GM12878 (cell line): ENCODE data around the gene SLC24A3. TPM values are rescaled to one million over a fixed set of nuclear protein-coding genes. Genes with fewer than 3 reads are reported as not detected.
"Not testable (repeated sequence)": the region's sequence is repeated elsewhere in the genome, so short reads cannot be mapped to it uniquely, and the experiment has no call there.

Experiments
- ATAC-seq: fragments of 200-7000 bp; cut with Tn5 transposase; 3 replicates; pipeline ENCODE4 v1.9.1; 2020; ENCODE audit warnings: mild to moderate bottlenecking, moderate library complexity
- BruUV-seq: library from RNA; stranded (reverse); fragments of 400-500 nt; replicated peaks from 2 replicates; lab custom pipeline; 2021; lab: Mats Ljungman, UMichigan
- CTCF ChIA-PET: fragments of 300-600 bp; sonication (Branson Sonifier 250); formaldehyde crosslinking; extraction: SDS; loops from one replicate; lab custom pipeline; 2021; ENCODE audit warnings: inconsistent platforms; lab: Yijun Ruan, JAX
- POLR2A ChIA-PET: fragments of 350-600 bp; formaldehyde crosslinking; extraction: SDS; loops from one replicate; lab custom pipeline; 2021; ENCODE audit warnings: inconsistent platforms; lab: Charles Lee
- RAD21 ChIA-PET: fragments of 300-600 bp; sonication (Branson Sonifier 250); formaldehyde crosslinking; loops from one replicate; lab custom pipeline; 2023; ENCODE audit warnings: antibody characterized with exemption; ENCODE audit not compliant: unreplicated experiment; lab: Charles Lee
- SMC1A ChIA-PET: fragments of 300-600 bp; sonication (Branson Sonifier 250); formaldehyde crosslinking; loops from one replicate; lab custom pipeline; 2023; ENCODE audit not compliant: unreplicated experiment, uncharacterized antibody; lab: Charles Lee
- DNase-seq: peaks from one replicate; pipeline ENCODE4 v3.0.0-alpha.2; 2011; ENCODE audit warnings: low read depth, low spot score
- FAIRE-seq: peaks from 3 replicates; lab custom pipeline; 2011; peaks lifted over from hg19 to GRCh38; lab: Jason Lieb, UNC
- H2AFZ ChIP-seq: 2 replicates; pipeline ENCODE4 v1.6.0; 2011; ENCODE audit warnings: low read depth, low read length, control low read depth; ENCODE audit not compliant: control insufficient read depth
- H3K27ac ChIP-seq: 2 replicates; pipeline ENCODE4 v1.5.1; 2011; ENCODE audit warnings: control low read depth; ENCODE audit not compliant: control insufficient read depth, insufficient read depth
- H3K27me3 ChIP-seq, 2 experiments: replicated peaks in 1 of 2; 2 replicates each; pipeline versions ENCODE4 v1.6.0 to v1.6.1; 2011; ENCODE audit warnings: low read length in 1 of 2; ENCODE audit not compliant: control insufficient read depth in 2 of 2, insufficient read depth in 2 of 2
- H3K36me3 ChIP-seq, 2 experiments: 2 replicates each; pipeline ENCODE4 v1.5.1; 2011; ENCODE audit warnings: low read length in 1 of 2; ENCODE audit not compliant: control insufficient read depth in 2 of 2, insufficient read depth in 2 of 2
- H3K4me1 ChIP-seq: 2 replicates; pipeline ENCODE4 v1.6.1; 2011; ENCODE audit warnings: mild to moderate bottlenecking, low read length, moderate library complexity, mixed read lengths; ENCODE audit not compliant: control insufficient read depth, insufficient read depth
- H3K4me2 ChIP-seq: 2 replicates; pipeline ENCODE4 v1.6.0; 2011; ENCODE audit warnings: control low read depth; ENCODE audit not compliant: control insufficient read depth, insufficient read depth
- H3K4me3 ChIP-seq: fragments of 200-600 bp; sonication (generic); 2 replicates; pipeline ENCODE4 v1.5.1; 2016
- H3K79me2 ChIP-seq: 2 replicates; pipeline ENCODE4 v1.6.0; 2011; ENCODE audit warnings: low read length; ENCODE audit not compliant: control insufficient read depth, insufficient read depth
- H3K9ac ChIP-seq: 2 replicates; pipeline ENCODE4 v1.8.0; 2011; ENCODE audit warnings: low read length, control low read depth, mixed read lengths; ENCODE audit not compliant: control insufficient read depth, insufficient read depth
- H3K9me3 ChIP-seq: replicated peaks from 3 replicates; pipeline ENCODE4 v1.5.1; 2011; ENCODE audit warnings: mild to moderate bottlenecking, low read length; ENCODE audit not compliant: control insufficient read depth, insufficient read depth
- H4K20me1 ChIP-seq: 2 replicates; pipeline ENCODE4 v1.6.0; 2011; ENCODE audit not compliant: control insufficient read depth, insufficient read depth
- CTCF ChIP-seq, 3 experiments: IDR thresholded peaks in 2 of 3; conservative IDR thresholded peaks in 1 of 3; 2 replicates each; pipeline ENCODE4 v1.5.1; 2011; ENCODE audit warnings: low read depth in 3 of 3, low read length in 3 of 3, mild to moderate bottlenecking in 3 of 3, control low read depth in 2 of 3, moderate library complexity in 2 of 3, inconsistent platforms in 1 of 3, mixed read lengths in 1 of 3; ENCODE audit not compliant: control insufficient read depth in 2 of 3, insufficient read depth in 1 of 3; ENCODE audit errors: extremely low read depth in 1 of 3
- E4F1 ChIP-seq: fragments of 450-650 bp; IDR thresholded peaks from 2 replicates; pipeline ENCODE4 v1.6.1; 2018; ENCODE audit warnings: borderline replicate concordance, mild to moderate bottlenecking; ENCODE audit not compliant: partially characterized antibody
- EP300 ChIP-seq, 2 experiments: fragments of 150-350 bp in 1 of 2; IDR thresholded peaks; 2 replicates each; pipeline ENCODE4 v1.6.1; 2011 to 2012; ENCODE audit warnings: low read depth in 2 of 2, low read length in 2 of 2, borderline replicate concordance in 1 of 2, improper control_type of control experiment in 1 of 2, inconsistent platforms in 1 of 2; ENCODE audit not compliant: control insufficient read depth in 1 of 2
- NR2C2 ChIP-seq: IDR thresholded peaks from 2 replicates; pipeline ENCODE4 v1.6.1; 2011; ENCODE audit warnings: borderline replicate concordance, low read depth; ENCODE audit not compliant: control insufficient read depth, insufficient read length
- NR2F1 ChIP-seq: fragments of 450-650 bp; conservative IDR thresholded peaks from 2 replicates; pipeline ENCODE4 v1.6.1; 2017; ENCODE audit warnings: mild to moderate bottlenecking
- PKNOX1 ChIP-seq: fragments of 450-650 bp; IDR thresholded peaks from 2 replicates; pipeline ENCODE4 v1.6.1; 2016; ENCODE audit warnings: mild to moderate bottlenecking
- ZBTB4 ChIP-seq: fragments of 450-650 bp; formaldehyde crosslinking; IDR thresholded peaks from 2 replicates; pipeline ENCODE4 v1.4.0; 2022; ENCODE audit warnings: mild to moderate bottlenecking, moderate library complexity
- ZNF24 ChIP-seq: fragments of 450-650 bp; IDR thresholded peaks from 2 replicates; pipeline ENCODE4 v1.6.1; 2017; ENCODE audit warnings: antibody characterized with exemption, mild to moderate bottlenecking
- ZZZ3 ChIP-seq: IDR thresholded peaks from 2 replicates; pipeline ENCODE4 v1.6.1; 2011; ENCODE audit warnings: low read depth; ENCODE audit not compliant: control insufficient read depth, insufficient read length
- WGBS: methylation state at CpG from one replicate; pipeline ENCODE4 v1.1.6; 2016; ENCODE audit warnings: low lambda C conversion rate; ENCODE audit not compliant: insufficient replicate concordance, insufficient coverage; ENCODE audit errors: missing lambda C conversion rate; 5-methylcytosine and 5-hydroxymethylcytosine counted together
- in situ Hi-C: fragments of 300-500 bp; cut with MboI; formaldehyde crosslinking; loops from 9 replicates; pipeline ENCODE4 v1.14.3; 2018; ENCODE audit warnings: mixed read lengths
- intact Hi-C: fragments of 100-400 bp; cut with micrococcal nuclease; formaldehyde crosslinking; loops from one replicate; pipeline ENCODE4 v1.14.2; 2022; ENCODE audit not compliant: unreplicated experiment
- polyA plus RNA-seq, 11 experiments: library from polyadenylated mRNA; depleted of rRNA in 4 of 11; unstranded in 6 of 11; stranded (reverse) in 5 of 11; fragments of >200 nt; fragmentation: Nextera tagmentation in 4 of 11; fragmentation: Illumina TruSeq in 1 of 11; extraction: Ambion mirVana in 4 of 11; extraction: Trizol in 1 of 11; gene quantifications; 1 replicate in 1 of 11; 2 replicates in 10 of 11; pipeline versions ENCODE4 v1.2.1 to v1.2.3, GENCODE V29; 2011 to 2016; ENCODE audit warnings: inconsistent platforms in 2 of 11, missing spikeins in 2 of 11, low read depth in 1 of 11
- total RNA-seq, 4 experiments: library from RNA; depleted of rRNA in 3 of 4; stranded (reverse); fragments of >200 nt in 3 of 4; fragmentation: Illumina TruSeq in 1 of 4; extraction: Trizol in 1 of 4; gene quantifications; 2 replicates each; pipeline versions ENCODE4 v1.2.1 to v1.2.3, GENCODE V29; 2013 to 2021

SLC24A3 gene
- total and polyA plus RNA-seq, 10 of the 15 experiments (the other 5 are each of a cell fraction or from before 2014, with no cell fraction given) = 0.04 TPM; not detected in 9

GRCh38 chr20:19677336-19677735 lies 464.9 kb downstream of the SLC24A3 start (continued):
- TF ChIP-seq E4F1 (no peak), EP300 (IDR thresholded peaks at IDR 0.05; ENCODE audit: borderline replicate concordance in 1 of 2, control insufficient read depth in 1 of 2, low read depth in 2 of 2, low read length in 2 of 2) (no peak), NR2C2 (no peak), NR2F1 (no peak), ZNF24 (no peak), ZBTB4 (CRISPR knock-in tag) (no peak), ZZZ3 (no peak), PKNOX1 (no peak), CTCF (IDR thresholded peaks at IDR 0.05 in 2 of 3, conservative IDR thresholded peaks at IDR 0.05 in 1 of 3; ENCODE audit: control insufficient read depth in 2 of 3, extremely low read depth in 1 of 3, insufficient read depth in 1 of 3, low read depth in 3 of 3, low read length in 3 of 3) (no peak)

GRCh38 chr20:19678591-19678990 lies 466.1 kb downstream of the SLC24A3 start:
- not testable (repeated sequence) for FAIRE-seq, ATAC-seq

More at GRCh38 chr20:19678591-19678990, 466.1 kb downstream of the SLC24A3 start:
- RAD21 ChIA-PET, H4K20me1 ChIP-seq, DNase-seq, H3K27ac ChIP-seq, H3K36me3 ChIP-seq, H2AFZ ChIP-seq, intact Hi-C loops, H3K79me2 ChIP-seq, H3K4me3 ChIP-seq, CTCF ChIA-PET, H3K9me3 ChIP-seq, H3K27me3 ChIP-seq, H3K4me2 ChIP-seq, SMC1A ChIA-PET, POLR2A ChIA-PET, BruUV-seq, H3K9ac ChIP-seq, H3K4me1 ChIP-seq, in situ Hi-C loops: not testable (repeated sequence)
- WGBS = 100% methylated on average over 1 of the region's 38 CpGs
